Liver (tissue), 9 donors: ENCODE measurements around the gene THSD7B. TPM values are rescaled to one million over a fixed set of nuclear protein-coding genes. Genes with fewer than 3 reads are reported as not detected.
"Not testable (repeated sequence)": the region's sequence is repeated elsewhere in the genome, so short reads cannot be mapped to it uniquely, and the experiment has no call there.

Source experiments
- DNase-seq: peaks from one replicate; pipeline ENCODE4 v3.0.0-alpha.2; 2017; ENCODE audit warnings: low spot score
- H3K27ac ChIP-seq, 2 donors: one replicate each; pipeline ENCODE4 v1.7.0; 2013; ENCODE audit warnings: inconsistent platforms in 2 of 2, low read length in 2 of 2, control low read depth in 1 of 2, low read depth in 1 of 2, mild to moderate bottlenecking in 1 of 2
- H3K27me3 ChIP-seq, 4 donors: one replicate each; pipeline versions ENCODE4 v1.6.1 to v1.7.0; 2013; ENCODE audit warnings: low read length in 3 of 4, inconsistent platforms in 1 of 4, mild to moderate bottlenecking in 1 of 4, moderate library complexity in 1 of 4; ENCODE audit not compliant: control insufficient read depth in 4 of 4, insufficient read depth in 4 of 4
- H3K36me3 ChIP-seq, 4 donors: one replicate each; pipeline versions ENCODE4 v1.6.1 to v1.7.0; 2013; ENCODE audit warnings: low read length in 3 of 4, mild to moderate bottlenecking in 3 of 4, low read depth in 1 of 4, moderate library complexity in 1 of 4; ENCODE audit not compliant: control insufficient read depth in 4 of 4, insufficient read depth in 3 of 4
- H3K4me1 ChIP-seq, 4 donors: one replicate each; pipeline versions ENCODE4 v1.6.1 to v1.7.0; 2013; ENCODE audit warnings: low read length in 3 of 4, mild to moderate bottlenecking in 3 of 4, moderate library complexity in 1 of 4; ENCODE audit not compliant: control insufficient read depth in 4 of 4, insufficient read depth in 4 of 4
- H3K4me3 ChIP-seq, 3 donors: one replicate each; pipeline versions ENCODE4 v1.6.1 to v1.7.0; 2013; ENCODE audit warnings: low read length in 3 of 3, control low read depth in 1 of 3, low read depth in 1 of 3, mild to moderate bottlenecking in 1 of 3
- H3K9ac ChIP-seq, 2 donors: one replicate each; pipeline ENCODE4 v1.7.0; 2013; ENCODE audit warnings: low read length in 2 of 2, mild to moderate bottlenecking in 2 of 2, moderate library complexity in 2 of 2, control low read depth in 1 of 2, low read depth in 1 of 2
- H3K9me3 ChIP-seq, 4 donors: one replicate each; pipeline versions ENCODE4 v1.6.1 to v1.7.0; 2013; ENCODE audit warnings: low read length in 3 of 4; ENCODE audit not compliant: control insufficient read depth in 4 of 4
- EGR1 ChIP-seq, 2 donors: IDR thresholded peaks; 2 replicates each; pipeline ENCODE4 v1.6.1; 2016 to 2018; ENCODE audit warnings: antibody characterized with exemption in 2 of 2, low read depth in 2 of 2
- FOXA1 ChIP-seq: IDR thresholded peaks from 2 replicates; pipeline ENCODE4 v1.6.1; 2016; ENCODE audit warnings: antibody characterized with exemption
- FOXA2 ChIP-seq: IDR thresholded peaks from 2 replicates; pipeline ENCODE4 v1.6.1; 2016; ENCODE audit warnings: antibody characterized with exemption
- GABPA ChIP-seq, 2 donors: IDR thresholded peaks in 1 of 2; conservative IDR thresholded peaks in 1 of 2; 2 replicates each; pipeline ENCODE4 v1.6.1; 2016; ENCODE audit warnings: antibody characterized with exemption in 2 of 2, mild to moderate bottlenecking in 1 of 2, moderate library complexity in 1 of 2
- HNF4A ChIP-seq, 2 donors: conservative IDR thresholded peaks; 2 replicates each; pipeline ENCODE4 v1.6.1; 2016; ENCODE audit warnings: antibody characterized with exemption in 2 of 2, mild to moderate bottlenecking in 2 of 2
- HNF4G ChIP-seq: IDR thresholded peaks from 2 replicates; pipeline ENCODE4 v1.6.1; 2016; ENCODE audit warnings: antibody characterized with exemption
- JUND ChIP-seq, 2 donors: IDR thresholded peaks; 2 replicates each; pipeline ENCODE4 v1.6.1; 2016; ENCODE audit warnings: antibody characterized with exemption in 2 of 2
- NR2F2 ChIP-seq: IDR thresholded peaks from 2 replicates; pipeline ENCODE4 v1.6.1; 2016; ENCODE audit warnings: antibody characterized with exemption
- RAD21 ChIP-seq, 2 donors: IDR thresholded peaks; 2 replicates each; pipeline ENCODE4 v1.6.1; 2016; ENCODE audit warnings: antibody characterized with exemption in 2 of 2, mild to moderate bottlenecking in 2 of 2
- RXRA ChIP-seq, 2 donors: IDR thresholded peaks; 2 replicates each; pipeline ENCODE4 v1.6.1; 2017 to 2018; ENCODE audit warnings: antibody characterized with exemption in 2 of 2, mild to moderate bottlenecking in 1 of 2
- SP1 ChIP-seq: IDR thresholded peaks from 2 replicates; pipeline ENCODE4 v1.6.1; 2018; ENCODE audit warnings: antibody characterized with exemption, mild to moderate bottlenecking
- TAF1 ChIP-seq: conservative IDR thresholded peaks from 2 replicates; pipeline ENCODE4 v1.6.1; 2016; ENCODE audit warnings: antibody characterized with exemption, mild to moderate bottlenecking
- YY1 ChIP-seq: IDR thresholded peaks from 2 replicates; pipeline ENCODE4 v1.6.1; 2016; ENCODE audit warnings: antibody characterized with exemption, mild to moderate bottlenecking
- WGBS: extraction: QIAGEN DNeasy Blood & Tissue Kit; methylation state at CpG from one replicate; pipeline ENCODE4 v1.1.7; 2013; 5-methylcytosine and 5-hydroxymethylcytosine counted together
- polyA plus RNA-seq, 2 donors: library from polyadenylated mRNA; stranded (reverse) in 1 of 2; unstranded in 1 of 2; fragments of 200-250 nt in 1 of 2; fragments of >200 nt in 1 of 2; fragmentation: Nextera tagmentation in 1 of 2; extraction: Ambion mirVana in 1 of 2; gene quantifications; one replicate each; pipeline versions ENCODE4 v1.2.1 to v1.2.3, GENCODE V29; 2013 to 2015
- total RNA-seq, 2 donors: library from RNA; depleted of rRNA; stranded (reverse); fragments of >200 nt; gene quantifications; one replicate each; pipeline ENCODE4 v1.2.3, GENCODE V29; 2014
- TF ChIP-seq, protein P1 (sequence below): IDR thresholded peaks from 2 replicates; pipeline ENCODE4 v1.6.1; 2016; ENCODE audit warnings: antibody characterized with exemption
- TF ChIP-seq, protein P2 (sequence below): IDR thresholded peaks from 2 replicates; pipeline ENCODE4 v1.6.1; 2016; ENCODE audit warnings: antibody characterized with exemption, mild to moderate bottlenecking
- TF ChIP-seq, protein P3 (sequence below): IDR thresholded peaks from 2 replicates; pipeline ENCODE4 v1.6.1; 2016; ENCODE audit warnings: antibody characterized with exemption
- TF ChIP-seq, protein P4 (sequence below): fragments of 150-350 bp; IDR thresholded peaks from 2 replicates; pipeline ENCODE4 v1.5.1; 2017; ENCODE audit warnings: improper control_type of control experiment, low read depth, low read length; ENCODE audit not compliant: missing input control
- TF ChIP-seq, protein P5 (sequence below): IDR thresholded peaks from 2 replicates; pipeline ENCODE4 v1.6.1; 2016; ENCODE audit warnings: antibody characterized with exemption
- donor health status: healthy.
- donor health status: healthy.
- donor health status: healthy.
- donor health status: healthy.
- donor health status: healthy.

THSD7B gene
- total and polyA plus RNA-seq, 4 donors: 0.01 to 0.75 (median 0.42) TPM; not detected in 1

DNA sequence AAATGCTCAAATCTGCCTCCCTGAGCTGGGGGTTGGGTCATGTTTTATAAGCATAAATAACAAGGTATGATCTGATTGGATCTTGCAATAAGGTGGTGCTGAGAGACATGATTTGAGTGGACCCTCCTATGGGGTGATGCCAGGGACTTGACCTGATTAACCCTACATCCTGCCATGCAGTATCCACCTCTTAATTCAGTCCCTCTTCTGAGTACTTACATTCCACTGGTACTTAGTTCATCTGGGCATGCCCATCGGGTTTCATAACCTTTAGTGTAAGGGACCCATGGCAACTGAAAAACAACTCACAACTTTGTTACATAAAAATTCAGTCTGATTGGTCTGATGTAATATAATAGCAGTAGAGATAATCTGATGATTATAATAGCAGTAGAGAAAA lies 801.0 kb downstream of the THSD7B start:
- H3K4me3 ChIP-seq: no peak overlapping the region
- no peaks in the 10 kb centered on the region for H3K36me3 ChIP-seq
- no peaks in the 10 kb centered on the region for H3K27me3 ChIP-seq
- no peaks in the 10 kb centered on the region for H3K9me3 ChIP-seq
- no peaks in the 10 kb centered on the region for H3K4me1 ChIP-seq
- DNase-seq: no peak
- no peak overlapping the region for H3K9ac ChIP-seq
- no peak overlapping the region for H3K27ac ChIP-seq
- no peak for TF ChIP-seq RXRA (IDR thresholded peaks at IDR 0.05)
- TF ChIP-seq SP1: no peak
- TF ChIP-seq GABPA (IDR thresholded peaks at IDR 0.05 in 1 of 2, conservative IDR thresholded peaks at IDR 0.05 in 1 of 2): no peak
- TF ChIP-seq RAD21 (IDR thresholded peaks at IDR 0.05): no peak
- no peak for TF ChIP-seq TAF1
- no peak for TF ChIP-seq FOXA1
- TF ChIP-seq EGR1 (IDR thresholded peaks at IDR 0.05; ENCODE audit: low read depth in 2 of 2): no peak
- TF ChIP-seq, protein P1, sequence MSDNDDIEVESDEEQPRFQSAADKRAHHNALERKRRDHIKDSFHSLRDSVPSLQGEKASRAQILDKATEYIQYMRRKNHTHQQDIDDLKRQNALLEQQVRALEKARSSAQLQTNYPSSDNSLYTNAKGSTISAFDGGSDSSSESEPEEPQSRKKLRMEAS: no peak
- WGBS: 80% methylated on average over 1 of the region's 1 CpG

DNA sequence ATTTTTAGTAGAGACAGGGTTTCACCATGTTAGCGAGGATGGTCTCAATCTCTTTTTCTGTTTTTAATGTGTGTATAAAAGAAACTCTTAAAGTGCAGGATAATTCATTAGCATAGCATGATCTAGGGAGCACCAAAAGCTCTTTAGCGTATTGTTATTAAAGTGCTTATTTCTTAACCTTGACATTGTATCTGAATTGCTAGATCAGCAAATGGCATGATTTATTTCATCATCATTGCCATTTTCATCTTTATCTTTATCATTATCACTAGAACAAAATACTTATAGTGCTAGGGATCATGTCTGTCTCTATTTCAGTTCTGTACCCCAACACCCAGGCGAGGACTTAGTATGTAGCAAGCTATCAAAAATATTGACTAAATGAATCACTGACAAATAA lies 805.1 kb downstream of the THSD7B start:
- Histone ChIP-seq H3K4me1 (no peaks in the 10 kb centered on the region), H3K36me3 (no peaks in the 10 kb centered on the region), H3K4me3 (no peak overlapping the region), H3K9ac (no peak overlapping the region), H3K27ac (no peak overlapping the region), H3K9me3 (no peaks in the 10 kb centered on the region), H3K27me3 (no peaks in the 10 kb centered on the region)
- no peak for TF ChIP-seq FOXA2
- no peak for TF ChIP-seq TAF1
- TF ChIP-seq SP1: no peak
- no peak for TF ChIP-seq EGR1 (IDR thresholded peaks at IDR 0.05; ENCODE audit: low read depth in 2 of 2)
- TF ChIP-seq YY1: no peak
- TF ChIP-seq, protein P2, sequence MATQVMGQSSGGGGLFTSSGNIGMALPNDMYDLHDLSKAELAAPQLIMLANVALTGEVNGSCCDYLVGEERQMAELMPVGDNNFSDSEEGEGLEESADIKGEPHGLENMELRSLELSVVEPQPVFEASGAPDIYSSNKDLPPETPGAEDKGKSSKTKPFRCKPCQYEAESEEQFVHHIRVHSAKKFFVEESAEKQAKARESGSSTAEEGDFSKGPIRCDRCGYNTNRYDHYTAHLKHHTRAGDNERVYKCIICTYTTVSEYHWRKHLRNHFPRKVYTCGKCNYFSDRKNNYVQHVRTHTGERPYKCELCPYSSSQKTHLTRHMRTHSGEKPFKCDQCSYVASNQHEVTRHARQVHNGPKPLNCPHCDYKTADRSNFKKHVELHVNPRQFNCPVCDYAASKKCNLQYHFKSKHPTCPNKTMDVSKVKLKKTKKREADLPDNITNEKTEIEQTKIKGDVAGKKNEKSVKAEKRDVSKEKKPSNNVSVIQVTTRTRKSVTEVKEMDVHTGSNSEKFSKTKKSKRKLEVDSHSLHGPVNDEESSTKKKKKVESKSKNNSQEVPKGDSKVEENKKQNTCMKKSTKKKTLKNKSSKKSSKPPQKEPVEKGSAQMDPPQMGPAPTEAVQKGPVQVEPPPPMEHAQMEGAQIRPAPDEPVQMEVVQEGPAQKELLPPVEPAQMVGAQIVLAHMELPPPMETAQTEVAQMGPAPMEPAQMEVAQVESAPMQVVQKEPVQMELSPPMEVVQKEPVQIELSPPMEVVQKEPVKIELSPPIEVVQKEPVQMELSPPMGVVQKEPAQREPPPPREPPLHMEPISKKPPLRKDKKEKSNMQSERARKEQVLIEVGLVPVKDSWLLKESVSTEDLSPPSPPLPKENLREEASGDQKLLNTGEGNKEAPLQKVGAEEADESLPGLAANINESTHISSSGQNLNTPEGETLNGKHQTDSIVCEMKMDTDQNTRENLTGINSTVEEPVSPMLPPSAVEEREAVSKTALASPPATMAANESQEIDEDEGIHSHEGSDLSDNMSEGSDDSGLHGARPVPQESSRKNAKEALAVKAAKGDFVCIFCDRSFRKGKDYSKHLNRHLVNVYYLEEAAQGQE: no peak
- no peak for TF ChIP-seq GABPA (IDR thresholded peaks at IDR 0.05 in 1 of 2, conservative IDR thresholded peaks at IDR 0.05 in 1 of 2)
- TF ChIP-seq, protein P3, sequence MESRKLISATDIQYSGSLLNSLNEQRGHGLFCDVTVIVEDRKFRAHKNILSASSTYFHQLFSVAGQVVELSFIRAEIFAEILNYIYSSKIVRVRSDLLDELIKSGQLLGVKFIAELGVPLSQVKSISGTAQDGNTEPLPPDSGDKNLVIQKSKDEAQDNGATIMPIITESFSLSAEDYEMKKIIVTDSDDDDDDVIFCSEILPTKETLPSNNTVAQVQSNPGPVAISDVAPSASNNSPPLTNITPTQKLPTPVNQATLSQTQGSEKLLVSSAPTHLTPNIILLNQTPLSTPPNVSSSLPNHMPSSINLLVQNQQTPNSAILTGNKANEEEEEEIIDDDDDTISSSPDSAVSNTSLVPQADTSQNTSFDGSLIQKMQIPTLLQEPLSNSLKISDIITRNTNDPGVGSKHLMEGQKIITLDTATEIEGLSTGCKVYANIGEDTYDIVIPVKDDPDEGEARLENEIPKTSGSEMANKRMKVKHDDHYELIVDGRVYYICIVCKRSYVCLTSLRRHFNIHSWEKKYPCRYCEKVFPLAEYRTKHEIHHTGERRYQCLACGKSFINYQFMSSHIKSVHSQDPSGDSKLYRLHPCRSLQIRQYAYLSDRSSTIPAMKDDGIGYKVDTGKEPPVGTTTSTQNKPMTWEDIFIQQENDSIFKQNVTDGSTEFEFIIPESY: no peak
- no peak for TF ChIP-seq NR2F2
- no peak for TF ChIP-seq HNF4G
- no peak for TF ChIP-seq FOXA1
- no peak for TF ChIP-seq RAD21 (IDR thresholded peaks at IDR 0.05)
- TF ChIP-seq, protein P4, sequence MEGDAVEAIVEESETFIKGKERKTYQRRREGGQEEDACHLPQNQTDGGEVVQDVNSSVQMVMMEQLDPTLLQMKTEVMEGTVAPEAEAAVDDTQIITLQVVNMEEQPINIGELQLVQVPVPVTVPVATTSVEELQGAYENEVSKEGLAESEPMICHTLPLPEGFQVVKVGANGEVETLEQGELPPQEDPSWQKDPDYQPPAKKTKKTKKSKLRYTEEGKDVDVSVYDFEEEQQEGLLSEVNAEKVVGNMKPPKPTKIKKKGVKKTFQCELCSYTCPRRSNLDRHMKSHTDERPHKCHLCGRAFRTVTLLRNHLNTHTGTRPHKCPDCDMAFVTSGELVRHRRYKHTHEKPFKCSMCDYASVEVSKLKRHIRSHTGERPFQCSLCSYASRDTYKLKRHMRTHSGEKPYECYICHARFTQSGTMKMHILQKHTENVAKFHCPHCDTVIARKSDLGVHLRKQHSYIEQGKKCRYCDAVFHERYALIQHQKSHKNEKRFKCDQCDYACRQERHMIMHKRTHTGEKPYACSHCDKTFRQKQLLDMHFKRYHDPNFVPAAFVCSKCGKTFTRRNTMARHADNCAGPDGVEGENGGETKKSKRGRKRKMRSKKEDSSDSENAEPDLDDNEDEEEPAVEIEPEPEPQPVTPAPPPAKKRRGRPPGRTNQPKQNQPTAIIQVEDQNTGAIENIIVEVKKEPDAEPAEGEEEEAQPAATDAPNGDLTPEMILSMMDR: no peak
- TF ChIP-seq, protein P5, sequence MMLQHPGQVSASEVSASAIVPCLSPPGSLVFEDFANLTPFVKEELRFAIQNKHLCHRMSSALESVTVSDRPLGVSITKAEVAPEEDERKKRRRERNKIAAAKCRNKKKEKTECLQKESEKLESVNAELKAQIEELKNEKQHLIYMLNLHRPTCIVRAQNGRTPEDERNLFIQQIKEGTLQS: no peak
- TF ChIP-seq JUND (IDR thresholded peaks at IDR 0.05): no peak
- TF ChIP-seq HNF4A (conservative IDR thresholded peaks at IDR 0.05): no peak
- 85% methylated on average over 3 of the region's 3 CpGs for WGBS
- no peak for DNase-seq

DNA sequence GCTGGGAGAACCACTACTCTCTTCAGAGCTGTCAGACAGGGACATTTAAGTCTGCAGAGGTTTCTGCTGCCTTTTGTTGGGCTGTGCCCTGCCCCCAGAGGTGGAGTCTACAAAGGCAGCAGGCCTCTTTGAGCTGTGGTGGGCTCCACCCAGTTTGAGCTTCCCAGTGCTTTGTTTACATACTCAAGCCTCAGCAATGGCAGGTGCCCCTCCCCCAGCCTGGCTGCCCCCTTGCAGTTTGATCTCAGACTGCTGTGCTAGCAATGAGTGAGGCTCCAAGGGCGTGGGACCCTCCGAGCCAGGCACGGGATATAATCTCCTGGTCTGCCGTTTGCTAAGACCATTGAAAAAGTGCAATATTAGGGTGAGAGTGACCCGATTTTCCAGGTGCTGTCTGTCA lies 822.5 kb downstream of the THSD7B start:
- 71% methylated on average over 5 of the region's 5 CpGs for WGBS
- not testable (repeated sequence) for H3K4me3 ChIP-seq

DNA sequence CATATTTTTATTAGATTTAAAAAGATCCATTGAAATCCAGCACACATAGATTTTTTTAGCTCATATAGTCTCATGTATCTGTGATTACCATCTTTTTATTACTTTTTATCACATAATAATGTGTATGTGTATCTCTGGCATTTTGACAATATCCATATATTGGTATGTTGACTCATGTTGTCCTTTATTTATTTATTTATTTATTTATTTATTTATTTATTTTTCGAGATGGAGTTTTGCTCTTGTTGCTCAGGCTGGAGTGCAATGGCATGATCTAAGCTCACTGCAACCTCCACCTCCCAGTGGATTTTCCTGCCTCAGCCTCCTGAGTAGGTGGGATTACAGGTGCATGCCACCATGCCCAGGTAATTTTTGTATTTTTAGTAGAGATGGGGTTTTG lies 823.2 kb downstream of the THSD7B start:
- WGBS: 82% methylated on average over 1 of the region's 1 CpG

More for the DNA sequence above, 822.5 kb downstream of the THSD7B start:
- H3K9me3 ChIP-seq, DNase-seq, H3K9ac ChIP-seq, H3K27me3 ChIP-seq, H3K4me1 ChIP-seq, H3K36me3 ChIP-seq, H3K27ac ChIP-seq: not testable (repeated sequence)

More for the DNA sequence above, 823.2 kb downstream of the THSD7B start:
- not testable (repeated sequence) for H3K9ac ChIP-seq, H3K4me3 ChIP-seq, H3K27ac ChIP-seq, H3K9me3 ChIP-seq, H3K36me3 ChIP-seq, H3K27me3 ChIP-seq, DNase-seq, H3K4me1 ChIP-seq
